CD4-positive, alpha-beta memory T cell (primary cell): ENCODE measurements around the gene TTYH2. TPM values are rescaled to one million over a fixed set of nuclear protein-coding genes. Genes with fewer than 3 reads are reported as not detected.
A peak's percentile ranks its signal among the peaks of the same experiment; 100 is the strongest.

Experiments used
- CTCF ChIA-PET: fragments of 350-600 bp; sonication (Branson Sonifier 250); formaldehyde crosslinking; loops from one replicate; lab custom pipeline; 2021; ENCODE audit warnings: inconsistent platforms; ENCODE audit not compliant: partially characterized antibody; lab: Charles Lee
- POLR2A ChIA-PET: fragments of 350-600 bp; sonication (Branson Sonifier 250); formaldehyde crosslinking; loops from one replicate; lab custom pipeline; 2021; ENCODE audit not compliant: partially characterized antibody; lab: Charles Lee
- DNase-seq, 5 donors: peaks; one replicate each; pipeline versions ENCODE4 v3.0.0 to v3.0.0-alpha.2; 2020 to 2022; ENCODE audit warnings: mixed read lengths in 1 of 5
- H3K27ac ChIP-seq: one replicate; pipeline ENCODE4 v1.7.0; 2013; ENCODE audit warnings: low read depth, low read length
- H3K27me3 ChIP-seq: 2 replicates; pipeline ENCODE4 v1.7.0; 2013; ENCODE audit warnings: mild to moderate bottlenecking, low read length, moderate library complexity; ENCODE audit not compliant: insufficient read depth
- H3K36me3 ChIP-seq: 2 replicates; pipeline ENCODE4 v1.7.0; 2013; ENCODE audit warnings: mild to moderate bottlenecking, low read length, moderate library complexity; ENCODE audit not compliant: insufficient read depth
- H3K4me1 ChIP-seq: 2 replicates; pipeline ENCODE4 v1.7.0; 2013; ENCODE audit warnings: mild to moderate bottlenecking, low read length, moderate library complexity; ENCODE audit not compliant: insufficient read depth
- H3K4me3 ChIP-seq, 2 donors: one replicate each; pipeline ENCODE4 v1.7.0; 2013; ENCODE audit warnings: low read length in 2 of 2, mild to moderate bottlenecking in 1 of 2
- H3K9me3 ChIP-seq, 2 donors: one replicate each; pipeline ENCODE4 v1.7.0; 2013; ENCODE audit warnings: low read length in 2 of 2, control low read depth in 1 of 2; ENCODE audit not compliant: control insufficient read depth in 1 of 2
- H3K27ac Mint-ChIP-seq, 7 donors: one replicate each; pipeline ENCODE4 v1.8.0; 2020 to 2021; ENCODE audit warnings: mixed read lengths in 7 of 7, mild to moderate bottlenecking in 6 of 7, inconsistent platforms in 3 of 7, moderate library complexity in 3 of 7
- H3K27me3 Mint-ChIP-seq, 2 donors: one replicate each; pipeline ENCODE4 v1.8.0; 2020 to 2021; ENCODE audit warnings: mixed read lengths in 2 of 2
- H3K36me3 Mint-ChIP-seq, 2 donors: one replicate each; pipeline ENCODE4 v1.8.0; 2020 to 2021; ENCODE audit warnings: mixed read lengths in 2 of 2, inconsistent platforms in 1 of 2, mild to moderate bottlenecking in 1 of 2
- H3K4me1 Mint-ChIP-seq, 4 donors: one replicate each; pipeline ENCODE4 v1.8.0; 2020 to 2021; ENCODE audit warnings: mixed read lengths in 4 of 4, mild to moderate bottlenecking in 1 of 4
- H3K4me3 Mint-ChIP-seq, 8 donors: one replicate each; pipeline ENCODE4 v1.8.0; 2020 to 2021; ENCODE audit warnings: mixed read lengths in 8 of 8, mild to moderate bottlenecking in 7 of 8, moderate library complexity in 6 of 8, inconsistent platforms in 3 of 8
- H3K9me3 Mint-ChIP-seq, 8 donors: one replicate each; pipeline ENCODE4 v1.8.0; 2020 to 2021; ENCODE audit warnings: mixed read lengths in 8 of 8, mild to moderate bottlenecking in 5 of 8, inconsistent platforms in 3 of 8, moderate library complexity in 1 of 8
- intact Hi-C: fragments of 100-400 bp; cut with micrococcal nuclease; formaldehyde crosslinking; loops from one replicate; pipeline ENCODE4 v1.15.1; 2023
- polyA plus RNA-seq, 2 donors: library from polyadenylated mRNA; unstranded; fragments of 300-500 nt; fragmentation: Illumina TruSeq; gene quantifications; one replicate each; pipeline ENCODE4 v1.2.3, GENCODE V29; 2021
- total RNA-seq, 2 experiments: library from RNA; stranded (reverse); gene quantifications; one replicate each; pipeline ENCODE4 v1.2.3, GENCODE V29; 2021

Gene TTYH2, protein sequence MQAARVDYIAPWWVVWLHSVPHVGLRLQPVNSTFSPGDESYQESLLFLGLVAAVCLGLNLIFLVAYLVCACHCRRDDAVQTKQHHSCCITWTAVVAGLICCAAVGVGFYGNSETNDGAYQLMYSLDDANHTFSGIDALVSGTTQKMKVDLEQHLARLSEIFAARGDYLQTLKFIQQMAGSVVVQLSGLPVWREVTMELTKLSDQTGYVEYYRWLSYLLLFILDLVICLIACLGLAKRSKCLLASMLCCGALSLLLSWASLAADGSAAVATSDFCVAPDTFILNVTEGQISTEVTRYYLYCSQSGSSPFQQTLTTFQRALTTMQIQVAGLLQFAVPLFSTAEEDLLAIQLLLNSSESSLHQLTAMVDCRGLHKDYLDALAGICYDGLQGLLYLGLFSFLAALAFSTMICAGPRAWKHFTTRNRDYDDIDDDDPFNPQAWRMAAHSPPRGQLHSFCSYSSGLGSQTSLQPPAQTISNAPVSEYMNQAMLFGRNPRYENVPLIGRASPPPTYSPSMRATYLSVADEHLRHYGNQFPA
- total RNA-seq (10 to 100 TPM; 40.5 to 42.4 TPM), polyA plus RNA-seq (1 to 10 TPM; 7.0 to 7.9 TPM)

DNA sequence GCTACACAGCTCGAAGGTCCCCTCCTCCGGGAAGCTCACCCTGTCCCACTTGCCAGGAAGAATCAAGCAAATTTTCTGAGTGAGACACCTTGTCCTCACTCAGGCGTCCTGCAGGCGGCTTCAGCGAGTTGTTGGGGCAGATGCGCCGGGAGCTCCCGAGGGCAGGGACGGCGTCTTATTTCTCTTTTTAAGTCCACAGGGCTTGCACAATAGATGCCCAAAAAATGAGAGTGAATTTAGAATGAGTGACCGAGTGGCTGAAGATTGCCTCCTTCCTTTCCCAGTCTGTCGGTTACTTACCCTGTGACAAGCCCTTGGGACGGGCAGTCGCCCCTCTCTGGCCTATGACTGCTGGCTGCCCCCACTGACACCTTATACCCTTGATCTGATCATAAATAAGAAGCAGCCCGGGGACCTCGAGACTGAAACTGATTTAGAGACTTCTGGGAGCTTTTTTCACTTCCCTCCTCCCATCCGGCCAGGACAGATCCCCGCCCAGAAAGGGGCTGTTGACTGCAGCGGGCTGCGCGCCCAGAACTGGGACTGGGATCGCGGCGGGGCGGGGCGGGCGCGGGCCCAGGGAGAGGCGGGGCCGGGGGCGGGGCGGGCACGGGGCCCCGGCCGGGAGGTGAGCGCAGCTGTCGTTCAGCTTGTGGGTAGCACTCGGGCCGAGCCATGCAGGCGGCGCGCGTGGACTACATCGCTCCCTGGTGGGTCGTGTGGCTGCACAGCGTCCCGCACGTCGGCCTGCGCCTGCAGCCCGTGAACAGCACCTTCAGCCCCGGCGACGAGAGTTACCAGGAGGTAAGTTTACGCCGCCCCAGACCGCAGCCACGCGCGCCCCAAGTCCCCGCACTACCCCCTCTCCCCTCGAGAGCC, at the start of gene TTYH2:
TSS of gene TTYH2 (plus strand) at position 659 of the 879 bp plus-strand sequence. CDS start at position 676, 17 bp downstream.
- intact Hi-C loops, result loop anchor here (1.0 kb wide), 2 partner anchors 10 to 67 kb away; partner anchors contain the start of gene RPL38
- peak within 1 kb of the TSS; percentile 84 to 97 (median 92) for H3K27ac Mint-ChIP-seq
- DNase-seq, result peak; percentile 65 to 83 (median 71)
- H3K27me3 Mint-ChIP-seq, result no peaks in the 10 kb centered on the region
- Histone ChIP-seq H3K27ac (peak within 1 kb of the TSS; percentile 52), H3K9me3 (no peaks in the 10 kb centered on the region), H3K27me3 (no peaks in the 10 kb centered on the region), H3K4me3 (peak within 1 kb of the TSS; percentile 58), H3K36me3 (peaks cover 22% of the 10 kb centered on the region), H3K4me1 (peaks cover 59% of the 10 kb centered on the region)
- no peaks in the 10 kb centered on the region for H3K9me3 Mint-ChIP-seq
- H3K4me1 Mint-ChIP-seq, result peaks cover 26 to 67% (median 46%) of the 10 kb centered on the region in 4 donors
- peaks cover 21 to 37% of the 10 kb centered on the region in 2 donors for H3K36me3 Mint-ChIP-seq
- ChIA-PET POLR2A (interaction anchor here (0.6 to 9.2 kb wide), 18 partner anchors 9 to 525 kb away, joined by 3 to 129 read pairs (median 5); partner anchors contain the start of genes BTBD17, DNAI2 and RPL38), CTCF (interaction anchor here (0.6 to 14.6 kb wide), 19 partner anchors 10 to 1116 kb away, joined by 3 to 230 read pairs (median 3); partner anchors contain the start of gene RPL38)
- H3K4me3 Mint-ChIP-seq, result peak within 1 kb of the TSS; percentile 83 to 97 (median 91)

DNA sequence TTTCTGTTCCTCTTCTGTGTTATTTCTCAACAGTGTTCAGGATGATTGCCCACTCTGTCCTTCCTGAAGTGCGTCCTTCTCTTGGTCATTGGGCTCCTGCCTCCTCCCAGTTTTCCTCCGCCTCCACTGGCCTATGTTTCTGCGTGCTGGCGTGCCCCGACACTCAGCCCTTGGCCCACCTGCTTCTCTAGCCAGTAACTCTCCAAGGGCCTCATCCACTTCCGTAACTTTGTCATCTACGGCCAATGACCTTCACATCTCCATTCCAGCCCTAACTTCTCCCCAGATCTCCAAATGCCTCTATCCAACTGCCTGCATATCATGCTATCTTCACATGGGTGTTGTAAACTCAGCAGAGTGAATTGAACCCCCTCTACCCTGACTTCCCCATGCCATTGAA, 49.5 kb upstream of the TTYH2 start:
- CTCF ChIA-PET, result no interaction called here
- H3K27me3 Mint-ChIP-seq, result peaks cover 18 to 27% of the 10 kb centered on the region in 2 donors
- intact Hi-C loops, result no loop called here
- no peaks in the 10 kb centered on the region for H3K4me1 ChIP-seq
- no peaks in the 10 kb centered on the region for H3K36me3 Mint-ChIP-seq
- peaks cover 0 to 2% (median 0%) of the 10 kb centered on the region in 8 donors for H3K9me3 Mint-ChIP-seq
- no peak overlapping the region for H3K27ac Mint-ChIP-seq
- H3K9me3 ChIP-seq, result no peaks in the 10 kb centered on the region
- no peak for DNase-seq
- H3K36me3 ChIP-seq, result no peaks in the 10 kb centered on the region
- no peaks in the 10 kb centered on the region for H3K27me3 ChIP-seq
- no peak overlapping the region for H3K4me3 ChIP-seq
- H3K4me3 Mint-ChIP-seq, result no peak overlapping the region
- no peaks in the 10 kb centered on the region for H3K4me1 Mint-ChIP-seq
- H3K27ac ChIP-seq, result no peak overlapping the region
- POLR2A ChIA-PET, result no interaction called here

DNA sequence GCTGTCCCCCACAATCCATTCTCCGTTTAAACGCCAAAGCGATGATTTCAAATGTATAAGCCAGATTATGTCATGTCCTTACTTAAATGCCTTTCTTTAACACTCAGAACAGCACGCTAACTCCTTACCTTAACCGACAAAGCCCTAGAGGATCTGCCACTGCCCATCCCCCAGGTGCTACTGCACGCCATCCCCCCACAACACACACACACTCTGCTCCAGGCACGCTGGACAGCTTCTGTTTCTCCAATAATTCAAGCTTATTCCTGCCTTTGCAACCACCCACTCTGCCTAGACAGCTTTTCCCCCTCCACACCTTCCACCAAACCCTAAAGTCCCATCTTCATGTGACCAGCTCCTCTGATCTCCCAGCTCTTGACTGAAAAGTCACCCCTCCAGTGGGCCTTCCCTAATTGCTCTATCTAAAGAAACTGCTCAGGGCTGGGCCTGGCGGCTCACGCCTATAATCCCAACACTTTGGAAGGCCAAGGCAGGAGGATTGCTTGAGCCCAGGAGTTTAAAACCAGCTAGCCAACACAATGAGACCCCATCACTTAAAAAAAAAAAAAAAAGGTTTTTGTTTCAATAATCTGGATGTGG, 48.8 kb upstream of the TTYH2 start:
- Mint-ChIP-seq H3K36me3 (no peaks in the 10 kb centered on the region), H3K27me3 (peaks cover 20 to 23% of the 10 kb centered on the region in 2 donors), H3K4me3 (no peak overlapping the region), H3K4me1 (no peaks in the 10 kb centered on the region), H3K9me3 (peaks cover 0 to under 1% (median 0%) of the 10 kb centered on the region in 8 donors), H3K27ac (no peak overlapping the region)
- Histone ChIP-seq H3K27ac (no peak overlapping the region), H3K27me3 (no peaks in the 10 kb centered on the region), H3K4me1 (no peaks in the 10 kb centered on the region), H3K4me3 (no peak overlapping the region), H3K9me3 (no peaks in the 10 kb centered on the region), H3K36me3 (no peaks in the 10 kb centered on the region)
- DNase-seq, result no peak
- intact Hi-C loops, result no loop called here
- ChIA-PET POLR2A (no interaction called here), CTCF (interaction anchor here (0.7 kb wide), 1 partner anchor 447 kb away, joined by 3 read pairs; no protein-coding TSS in a partner anchor)

GRCh38 chr17:74165797-74166365, 47.5 kb upstream of the TTYH2 start:
- Histone ChIP-seq H3K4me1 (no peaks in the 10 kb centered on the region), H3K4me3 (no peak overlapping the region), H3K27me3 (no peaks in the 10 kb centered on the region), H3K36me3 (no peaks in the 10 kb centered on the region), H3K9me3 (no peaks in the 10 kb centered on the region), H3K27ac (no peak overlapping the region)
- no peaks in the 10 kb centered on the region for H3K36me3 Mint-ChIP-seq
- CTCF ChIA-PET, result interaction anchor here (1.3 kb wide), 1 partner anchor 11 kb away, joined by 4 read pairs; no protein-coding TSS in a partner anchor
- H3K27ac Mint-ChIP-seq, result no peak overlapping the region
- DNase-seq, result no peak
- H3K27me3 Mint-ChIP-seq, result peaks cover 20% of the 10 kb centered on the region in 2 donors
- no peaks in the 10 kb centered on the region for H3K4me1 Mint-ChIP-seq
- intact Hi-C loops, result no loop called here
- no peak overlapping the region for H3K4me3 Mint-ChIP-seq
- POLR2A ChIA-PET, result no interaction called here
- H3K9me3 Mint-ChIP-seq, result no peaks in the 10 kb centered on the region

- Histone ChIP-seq H3K27ac (no peak overlapping the region), H3K9me3 (no peaks in the 10 kb centered on the region), H3K36me3 (no peaks in the 10 kb centered on the region), H3K4me1 (no peaks in the 10 kb centered on the region), H3K4me3 (no peak overlapping the region), H3K27me3 (no peaks in the 10 kb centered on the region)
- Mint-ChIP-seq H3K4me1 (no peaks in the 10 kb centered on the region), H3K36me3 (no peaks in the 10 kb centered on the region), H3K27me3 (peaks cover 24 to 33% of the 10 kb centered on the region in 2 donors), H3K27ac (no peak overlapping the region), H3K9me3 (peaks cover 0 to 2% (median 0%) of the 10 kb centered on the region in 8 donors), H3K4me3 (no peak overlapping the region)
- ChIA-PET POLR2A (no interaction called here), CTCF (no interaction called here)
- intact Hi-C loops, result no loop called here
- DNase-seq, result no peak
Observed at GRCh38 chr17:74170924-74171323, 42.4 kb upstream of the TTYH2 start.

- Histone ChIP-seq H3K36me3 (no peaks in the 10 kb centered on the region), H3K4me1 (no peaks in the 10 kb centered on the region), H3K27me3 (peaks cover 4% of the 10 kb centered on the region), H3K9me3 (no peaks in the 10 kb centered on the region), H3K4me3 (no peak overlapping the region), H3K27ac (no peak overlapping the region)
- no peak overlapping the region for H3K27ac Mint-ChIP-seq
- no peaks in the 10 kb centered on the region for H3K36me3 Mint-ChIP-seq
- peaks cover 25 to 37% of the 10 kb centered on the region in 2 donors for H3K27me3 Mint-ChIP-seq
- peaks cover 0 to 2% (median 0%) of the 10 kb centered on the region in 8 donors for H3K9me3 Mint-ChIP-seq
- CTCF ChIA-PET, result no interaction called here
- H3K4me1 Mint-ChIP-seq, result no peaks in the 10 kb centered on the region
- POLR2A ChIA-PET, result no interaction called here
- intact Hi-C loops, result no loop called here
- no peak for DNase-seq
- no peak overlapping the region for H3K4me3 Mint-ChIP-seq
Observed at GRCh38 chr17:74172700-74173099, 40.7 kb upstream of the TTYH2 start.
